HUES64 (cell line): ENCODE results near the gene FPGS.

ENCODE experiments used
- H3K27ac ChIP-seq: 2 replicates; pipeline ENCODE4 v1.7.0; 2013; ENCODE audit warnings: low read depth, low read length, inconsistent platforms
- H3K27me3 ChIP-seq: 2 replicates; pipeline ENCODE4 v1.6.1; 2013; ENCODE audit warnings: mild to moderate bottlenecking, low read length; ENCODE audit not compliant: insufficient read depth
- H3K36me3 ChIP-seq: 2 replicates; pipeline ENCODE4 v1.6.1; 2013; ENCODE audit warnings: mild to moderate bottlenecking, low read length; ENCODE audit not compliant: insufficient read depth
- H3K4me1 ChIP-seq: 2 replicates; pipeline ENCODE4 v1.6.1; 2013; ENCODE audit warnings: mild to moderate bottlenecking, low read length, moderate library complexity; ENCODE audit not compliant: insufficient read depth
- H3K4me3 ChIP-seq: 2 replicates; pipeline ENCODE4 v1.5.1; 2013; ENCODE audit warnings: mild to moderate bottlenecking, low read length, moderate library complexity
- H3K9ac ChIP-seq: 2 replicates; pipeline ENCODE4 v1.6.1; 2013; ENCODE audit warnings: mild to moderate bottlenecking, low read depth, low read length
- H3K9me3 ChIP-seq: 2 replicates; pipeline ENCODE4 v1.6.1; 2013; ENCODE audit warnings: low read depth, low read length; ENCODE audit not compliant: insufficient read depth
- WGBS: fragments of 150-250, 120-280 bp; methylation state at CpG from one replicate; pipeline ENCODE4 v1.1.7; 2013; ENCODE audit warnings: missing lambda C conversion rate; 5-methylcytosine and 5-hydroxymethylcytosine counted together

Gene FPGS

GRCh38 chr9:127848756-127849504, 46.2 kb downstream of the FPGS start:
- H3K27ac ChIP-seq, result no peak overlapping the region
- H3K4me3 ChIP-seq, result no peak overlapping the region
- H3K27me3 ChIP-seq, result no peaks in the 10 kb centered on the region
- H3K9me3 ChIP-seq, result peaks cover 10% of the 10 kb centered on the region
- peaks cover 7% of the 10 kb centered on the region; the same call in 1 of the 2 replicates for H3K4me1 ChIP-seq
- 93% methylated on average over 10 of the region's 10 CpGs for WGBS
- H3K9ac ChIP-seq, result no peak overlapping the region
- no peaks in the 10 kb centered on the region for H3K36me3 ChIP-seq

GRCh38 chr9:127850286-127850830, 47.7 kb downstream of the FPGS start:
- Histone ChIP-seq H3K4me1 (no peaks in the 10 kb centered on the region), H3K9ac (no peak overlapping the region), H3K9me3 (peaks cover 10% of the 10 kb centered on the region), H3K27ac (no peak overlapping the region), H3K4me3 (no peak overlapping the region), H3K27me3 (no peaks in the 10 kb centered on the region), H3K36me3 (no peaks in the 10 kb centered on the region)
- 94% methylated on average over 16 of the region's 17 CpGs for WGBS

GRCh38 chr9:127852829-127853228, 50.1 kb downstream of the FPGS start:
- Histone ChIP-seq H3K4me1 (no peaks in the 10 kb centered on the region), H3K4me3 (no peak overlapping the region), H3K27ac (no peak overlapping the region), H3K36me3 (no peaks in the 10 kb centered on the region), H3K9me3 (peaks cover 10% of the 10 kb centered on the region), H3K9ac (no peak overlapping the region), H3K27me3 (no peaks in the 10 kb centered on the region)
- WGBS, result 90% methylated on average over 9 of the region's 9 CpGs

GRCh38 chr9:127853312-127854183, 50.9 kb downstream of the FPGS start:
- peak overlapping the region; percentile 3; the same call in 1 of the 2 replicates for H3K4me3 ChIP-seq
- whole genome bisulfite sequencing, result 81% methylated on average over 13 of the region's 13 CpGs
- H3K9me3 ChIP-seq, result peaks cover 10% of the 10 kb centered on the region
- H3K27ac ChIP-seq, result no peak overlapping the region
- no peak overlapping the region for H3K9ac ChIP-seq
- no peaks in the 10 kb centered on the region for H3K36me3 ChIP-seq
- no peaks in the 10 kb centered on the region for H3K4me1 ChIP-seq
- no peaks in the 10 kb centered on the region for H3K27me3 ChIP-seq

- Histone ChIP-seq H3K9ac (no peak within 1 kb of the TSS), H3K27me3 (no peaks in the 10 kb centered on the region), H3K4me1 (no peaks in the 10 kb centered on the region), H3K27ac (no peak within 1 kb of the TSS), H3K36me3 (no peaks in the 10 kb centered on the region), H3K4me3 (peak within 1 kb of the TSS; percentile 3; the same call in 1 of the 2 replicates), H3K9me3 (peaks cover 5% of the 10 kb centered on the region; the same call in 1 of the 2 replicates)
- 58% methylated on average over 34 of the region's 37 CpGs for WGBS
Observed at GRCh38 chr9:127854184-127854806, 51.6 kb downstream of the FPGS start, which contains the start of gene ENG. Gene ENG (minus strand): TSS chr9:127854658. CDS start chr9:127854355, 303 bp downstream.

GRCh38 chr9:127854960-127855359, 52.3 kb downstream of the FPGS start:
- H3K9ac ChIP-seq, result no peak overlapping the region
- 95% methylated on average over 11 of the region's 11 CpGs for WGBS
- no peak overlapping the region for H3K4me3 ChIP-seq

GRCh38 chr9:127855522-127855921, 52.8 kb downstream of the FPGS start:
- Histone ChIP-seq H3K9ac (no peak overlapping the region), H3K9me3 (no peaks in the 10 kb centered on the region), H3K27ac (no peak overlapping the region), H3K36me3 (no peaks in the 10 kb centered on the region), H3K27me3 (no peaks in the 10 kb centered on the region), H3K4me3 (no peak overlapping the region), H3K4me1 (no peaks in the 10 kb centered on the region)
- WGBS, result 91% methylated on average over 5 of the region's 5 CpGs

More at GRCh38 chr9:127854960-127855359, 52.3 kb downstream of the FPGS start:
- H3K9me3 ChIP-seq, result no peaks in the 10 kb centered on the region
- H3K27ac ChIP-seq, result no peak overlapping the region
- no peaks in the 10 kb centered on the region for H3K4me1 ChIP-seq
- H3K27me3 ChIP-seq, result no peaks in the 10 kb centered on the region
- H3K36me3 ChIP-seq, result no peaks in the 10 kb centered on the region

GRCh38 chr9:127856094-127856728, 53.5 kb downstream of the FPGS start:
- no peaks in the 10 kb centered on the region for H3K27me3 ChIP-seq
- H3K27ac ChIP-seq, result no peak overlapping the region
- 81% methylated on average over 11 of the region's 11 CpGs for WGBS
- H3K4me3 ChIP-seq, result no peak overlapping the region
- H3K4me1 ChIP-seq, result no peaks in the 10 kb centered on the region
- no peaks in the 10 kb centered on the region for H3K9me3 ChIP-seq
- no peaks in the 10 kb centered on the region for H3K36me3 ChIP-seq
- no peak overlapping the region for H3K9ac ChIP-seq

- Histone ChIP-seq H3K4me3 (no peak overlapping the region), H3K36me3 (no peaks in the 10 kb centered on the region), H3K27me3 (no peaks in the 10 kb centered on the region), H3K4me1 (no peaks in the 10 kb centered on the region), H3K9ac (no peak overlapping the region), H3K27ac (no peak overlapping the region), H3K9me3 (no peaks in the 10 kb centered on the region)
- WGBS, result 91% methylated on average over 8 of the region's 8 CpGs
Observed at GRCh38 chr9:127856729-127857116, 54.0 kb downstream of the FPGS start.

- Histone ChIP-seq H3K27ac (no peak overlapping the region), H3K9ac (no peak overlapping the region), H3K27me3 (no peaks in the 10 kb centered on the region), H3K4me3 (no peak overlapping the region), H3K9me3 (no peaks in the 10 kb centered on the region), H3K4me1 (no peaks in the 10 kb centered on the region), H3K36me3 (no peaks in the 10 kb centered on the region)
- 86% methylated on average over 4 of the region's 4 CpGs for WGBS
Observed at GRCh38 chr9:127857278-127857677, 54.6 kb downstream of the FPGS start.
